ENCODE measurements around the gene ZNF547. TPM values are rescaled to one million over a fixed set of nuclear protein-coding genes. Genes with fewer than 3 reads are reported as not detected.

ZNF547 gene
- total and polyA plus RNA-seq, 2 of the 8 experiments (the other 6 are each of a cell fraction or from before 2014, with no cell fraction given): 1.1 to 2.1 TPM

DNA sequence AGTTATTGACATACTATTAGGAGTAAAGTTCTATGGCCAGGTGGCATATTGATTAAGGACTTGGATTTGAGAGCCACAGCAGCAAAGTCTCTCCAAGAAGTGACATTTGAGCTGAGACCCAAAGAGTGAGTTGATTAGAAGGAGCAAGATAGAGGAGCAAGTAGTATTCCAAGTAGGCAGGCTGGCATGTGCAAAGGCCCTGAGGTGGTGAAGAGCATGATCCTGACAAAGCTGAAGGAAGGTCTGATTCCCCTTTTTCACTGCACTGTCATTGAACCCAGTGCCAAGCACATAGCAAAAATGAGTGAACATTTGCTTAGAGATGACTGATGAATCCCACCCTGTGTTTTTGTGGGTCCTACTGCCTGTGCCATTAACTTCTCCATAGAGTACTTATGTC is 38.4 kb upstream of the ZNF547 start:
- ChIA-PET POLR2A (ENCODE audit: partially characterized antibody) (interaction anchor here (1.1 kb wide), 1 partner anchor 9 kb away, joined by 4 read pairs; no protein-coding TSS in a partner anchor), CTCF (ENCODE audit: partially characterized antibody) (interaction anchor here (0.7 to 1.5 kb wide), 2 partner anchors 22 to 1268 kb away, joined by 3 to 4 read pairs; no protein-coding TSS in a partner anchor)
- H3K79me1 ChIP-seq (ENCODE audit: low read depth, low read length): peaks cover 12% of the 10 kb centered on the region
- no peaks in the 10 kb centered on the region for H3K27me3 ChIP-seq (replicated peaks in 1 of 4; ENCODE audit: control insufficient read depth in 3 of 4, extremely low read depth in 1 of 4, insufficient read depth in 3 of 4, low read length in 3 of 4)
- peaks cover 0 to 12% of the 10 kb centered on the region in 2 experiments for H4K20me1 ChIP-seq (replicated peaks in 1 of 2; ENCODE audit: control insufficient read depth in 1 of 2, insufficient read depth in 2 of 2, low read length in 2 of 2)
- H2BK120ac ChIP-seq (replicated peaks; ENCODE audit: low read depth, low read length): no peak overlapping the region
- H2BK20ac ChIP-seq (ENCODE audit: low read length): no peak overlapping the region
- H2AFZ ChIP-seq (ENCODE audit: low read length): no peak overlapping the region
- DNase-seq (ENCODE audit: low read depth in 1 of 2, low spot score in 2 of 2) (no peak), FAIRE-seq (no peak)
- no peak overlapping the region for H2AK5ac ChIP-seq (ENCODE audit: low read depth, low read length)
- H3K23me2 ChIP-seq (ENCODE audit: low read depth, low read length): peaks cover 7% of the 10 kb centered on the region
- H4K91ac ChIP-seq (replicated peaks; ENCODE audit: insufficient read length, low read length): no peak overlapping the region
- H3K9ac ChIP-seq (replicated peaks in 1 of 4; ENCODE audit: extremely low read depth in 1 of 4, low read depth in 3 of 4, low read length in 3 of 4): no peak overlapping the region
- no peak overlapping the region for H3K14ac ChIP-seq (ENCODE audit: insufficient read length)
- no peak overlapping the region for H3K4me2 ChIP-seq (ENCODE audit: insufficient read depth in 1 of 2, low read depth in 2 of 2, low read length in 2 of 2)
- H3K23ac ChIP-seq (ENCODE audit: insufficient read length): no peak overlapping the region
- H3K56ac ChIP-seq (replicated peaks; ENCODE audit: insufficient read length, low read depth, low read length): no peak overlapping the region
- H3K4me1 ChIP-seq (replicated peaks in 1 of 4; ENCODE audit: control insufficient read depth in 3 of 4, insufficient read depth in 4 of 4, low read length in 3 of 4): peaks cover 0 to 2% (median 0%) of the 10 kb centered on the region in 4 experiments; a peak in 3 of 7 replicates
- H3K79me2 ChIP-seq (ENCODE audit: control insufficient read depth in 1 of 2, insufficient read depth in 2 of 2, low read length in 2 of 2): peaks cover 11 to 29% of the 10 kb centered on the region in 2 experiments
- H4K5ac ChIP-seq (ENCODE audit: insufficient read length, low read depth, low read length): no peak overlapping the region
- peaks cover 19 to 47% (median 35%) of the 10 kb centered on the region in 4 experiments; a peak in 7 of 8 replicates for H3K36me3 ChIP-seq (ENCODE audit: control insufficient read depth in 2 of 4, insufficient read depth in 4 of 4, low read length in 3 of 4)
- no peaks in the 10 kb centered on the region for H3K9me3 ChIP-seq (ENCODE audit: insufficient read depth in 2 of 2, low read depth in 1 of 2, low read length in 1 of 2)
- H2BK12ac ChIP-seq (ENCODE audit: low read depth, low read length): no peak overlapping the region
- H3K27ac ChIP-seq (ENCODE audit: low read depth, low read length): no peak overlapping the region
- no peak overlapping the region for H3K4ac ChIP-seq (replicated peaks; ENCODE audit: insufficient read length, low read depth, low read length)
- no peak overlapping the region for H3K18ac ChIP-seq (ENCODE audit: extremely low read depth, low read length)
- H2BK5ac ChIP-seq (ENCODE audit: low read depth, low read length): no peak overlapping the region
- no peak overlapping the region for H2BK15ac ChIP-seq (ENCODE audit: low read length)
- H4K8ac ChIP-seq (ENCODE audit: extremely low read depth, insufficient read depth, low read length): no peak overlapping the region
- H3K4me3 ChIP-seq (ENCODE audit: extremely low read depth in 1 of 4, insufficient read depth in 2 of 4, low read depth in 3 of 4, low read length in 4 of 4): no peak overlapping the region
- TF ChIP-seq FOSL1 (IDR thresholded peaks at IDR 0.05; ENCODE audit: insufficient read depth, low read depth, low read length) (no peak), CTBP2 (IDR thresholded peaks at IDR 0.05; ENCODE audit: borderline replicate concordance, insufficient read depth, insufficient read length, low read length) (no peak), SAP30 (IDR thresholded peaks at IDR 0.05; ENCODE audit: insufficient read depth, insufficient replicate concordance, low read length) (no peak), KDM4A (IDR thresholded peaks at IDR 0.05; ENCODE audit: low read depth, low read length, severe bottlenecking) (no peak), JUN (IDR thresholded peaks at IDR 0.05; ENCODE audit: low read depth, low read length) (no peak), CBX5 (IDR thresholded peaks at IDR 0.05; ENCODE audit: low read depth, low read length) (no peak), ZNF274 (IDR thresholded peaks at IDR 0.05; ENCODE audit: borderline replicate concordance, extremely low read depth, low read length) (no peak), TCF12 (IDR thresholded peaks at IDR 0.05; ENCODE audit: low read depth, low read length) (no peak), RNF2 (IDR thresholded peaks at IDR 0.05; ENCODE audit: borderline replicate concordance, low read depth, low read length, missing control alignments, poor library complexity, severe bottlenecking) (no peak), NANOG (IDR thresholded peaks at IDR 0.05; ENCODE audit: insufficient read depth, low read depth, low read length, poor library complexity, severe bottlenecking) (no peak), GABPA (IDR thresholded peaks at IDR 0.05; ENCODE audit: borderline replicate concordance, insufficient read depth, low read length) (no peak)

All from H1 (cell line).